ENCODE measurements around the gene AK2. TPM values are rescaled to one million over a fixed set of nuclear protein-coding genes. Genes with fewer than 3 reads are reported as not detected.

The AK2 gene
- total RNA-seq, 1 experiment from 2014 or later: 390 TPM

- DNase-seq (ENCODE audit: unreplicated experiment): no peak
- intact Hi-C loops (cut with micrococcal nuclease): no loop called here
- no peak for TF ChIP-seq CTCF (IDR thresholded peaks at IDR 0.05; ENCODE audit: unreplicated experiment)
- CTCF ChIA-PET: interaction anchor here (0.6 to 1.3 kb wide), 3 partner anchors 11 to 98 kb away, joined by 3 to 5 read pairs (median 4); no protein-coding TSS in a partner anchor
- POLR2A ChIA-PET: interaction anchor here (1.0 kb wide), 1 partner anchor 82 kb away, joined by 4 read pairs; no protein-coding TSS in a partner anchor
- no TSS peak for BruUV-seq (replicated peaks)
- no peaks in the 10 kb centered on the region for H3K36me3 Mint-ChIP-seq (ENCODE audit: insufficient read depth, unreplicated experiment)
- H3K9me3 Mint-ChIP-seq (ENCODE audit: unreplicated experiment): no peaks in the 10 kb centered on the region
- H3K4me1 Mint-ChIP-seq (ENCODE audit: insufficient read depth, unreplicated experiment): peaks cover 24% of the 10 kb centered on the region
- no peak overlapping the region for H3K4me3 Mint-ChIP-seq (ENCODE audit: unreplicated experiment)
- H3K27ac Mint-ChIP-seq (ENCODE audit: low read depth, unreplicated experiment): no peak overlapping the region
- H3K27me3 Mint-ChIP-seq (ENCODE audit: insufficient read depth, unreplicated experiment): no peaks in the 10 kb centered on the region
Observed at GRCh38 chr1:33045814-33046213, 9.1 kb upstream of the AK2 start.

- BruUV-seq (replicated peaks): no TSS peak
- no peaks in the 10 kb centered on the region for H3K9me3 Mint-ChIP-seq (ENCODE audit: unreplicated experiment)
- H3K27ac Mint-ChIP-seq (ENCODE audit: low read depth, unreplicated experiment): no peak overlapping the region
- no peaks in the 10 kb centered on the region for H3K27me3 Mint-ChIP-seq (ENCODE audit: insufficient read depth, unreplicated experiment)
- H3K36me3 Mint-ChIP-seq (ENCODE audit: insufficient read depth, unreplicated experiment): no peaks in the 10 kb centered on the region
- ChIA-PET POLR2A (no interaction called here), CTCF (interaction anchor here (0.7 to 1.3 kb wide), 3 partner anchors 10 to 14 kb away, joined by 3 to 4 read pairs (median 3); no protein-coding TSS in a partner anchor)
- no peak overlapping the region for H3K4me3 Mint-ChIP-seq (ENCODE audit: unreplicated experiment)
- intact Hi-C loops (cut with micrococcal nuclease): no loop called here
- no peak for DNase-seq (ENCODE audit: unreplicated experiment)
- peaks cover 18% of the 10 kb centered on the region for H3K4me1 Mint-ChIP-seq (ENCODE audit: insufficient read depth, unreplicated experiment)
- no peak for TF ChIP-seq CTCF (IDR thresholded peaks at IDR 0.05; ENCODE audit: unreplicated experiment)
Observed at GRCh38 chr1:33045246-33045645, 8.6 kb upstream of the AK2 start.

GRCh38 chr1:33043267-33044092 is 6.8 kb upstream of the AK2 start:
- DNase-seq (ENCODE audit: unreplicated experiment): no peak
- Mint-ChIP-seq H3K27me3 (ENCODE audit: insufficient read depth, unreplicated experiment) (no peaks in the 10 kb centered on the region), H3K9me3 (ENCODE audit: unreplicated experiment) (no peaks in the 10 kb centered on the region), H3K4me1 (ENCODE audit: insufficient read depth, unreplicated experiment) (peaks cover 10% of the 10 kb centered on the region), H3K27ac (ENCODE audit: low read depth, unreplicated experiment) (no peak overlapping the region), H3K36me3 (ENCODE audit: insufficient read depth, unreplicated experiment) (no peaks in the 10 kb centered on the region), H3K4me3 (ENCODE audit: unreplicated experiment) (no peak overlapping the region)
- TF ChIP-seq CTCF (IDR thresholded peaks at IDR 0.05; ENCODE audit: unreplicated experiment): no peak
- ChIA-PET CTCF (interaction anchor here (0.6 to 1.0 kb wide), 4 partner anchors 13 to 168 kb away, joined by 3 to 7 read pairs (median 3); no protein-coding TSS in a partner anchor), POLR2A (no interaction called here)
- no TSS peak for BruUV-seq (replicated peaks)
- intact Hi-C loops (cut with micrococcal nuclease): no loop called here

GRCh38 chr1:33042831-33043230 is 6.1 kb upstream of the AK2 start:
- H3K36me3 Mint-ChIP-seq (ENCODE audit: insufficient read depth, unreplicated experiment): no peaks in the 10 kb centered on the region

More at GRCh38 chr1:33042831-33043230, 6.1 kb upstream of the AK2 start:
- no TSS peak for BruUV-seq (replicated peaks)
- Mint-ChIP-seq H3K9me3 (ENCODE audit: unreplicated experiment) (no peaks in the 10 kb centered on the region), H3K27me3 (ENCODE audit: insufficient read depth, unreplicated experiment) (no peaks in the 10 kb centered on the region), H3K27ac (ENCODE audit: low read depth, unreplicated experiment) (no peak overlapping the region), H3K4me3 (ENCODE audit: unreplicated experiment) (no peak overlapping the region), H3K4me1 (ENCODE audit: insufficient read depth, unreplicated experiment) (peaks cover 4% of the 10 kb centered on the region)
- no peak for TF ChIP-seq CTCF (IDR thresholded peaks at IDR 0.05; ENCODE audit: unreplicated experiment)
- ChIA-PET POLR2A (no interaction called here), CTCF (interaction anchor here (0.9 to 1.1 kb wide), 2 partner anchors 44 to 167 kb away, joined by 3 read pairs; no protein-coding TSS in a partner anchor)
- no peak for DNase-seq (ENCODE audit: unreplicated experiment)
- intact Hi-C loops (cut with micrococcal nuclease): no loop called here
